Stimulated activated effector memory CD8-positive, alpha-beta T cell treated with anti-CD3 and anti-CD28 coated beads, Interleukin-12 subunit alpha, Interleukin-12 subunit beta, amount 100 ng/mL, for 72 hours (primary cell): ENCODE results near the gene ADAMTS6.

Source experiments
- ATAC-seq: fragments of 150-1000 bp; cut with Tn5 transposase; 2 replicates; pipeline ENCODE4 v1.10.0; 2021
- DNase-seq, 2 donors: peaks; one replicate each; pipeline ENCODE4 v3.0.0; 2021 to 2022; ENCODE audit warnings: low spot score in 2 of 2
- H3K27ac Mint-ChIP-seq: one replicate; pipeline ENCODE4 v1.8.0; 2022; ENCODE audit warnings: mild to moderate bottlenecking, mixed read lengths
- H3K36me3 Mint-ChIP-seq: one replicate; pipeline ENCODE4 v1.8.0; 2022; ENCODE audit warnings: mild to moderate bottlenecking, mixed read lengths
- H3K4me1 Mint-ChIP-seq: one replicate; pipeline ENCODE4 v1.8.0; 2022; ENCODE audit warnings: mixed read lengths
- H3K4me3 Mint-ChIP-seq: one replicate; pipeline ENCODE4 v1.8.0; 2022; ENCODE audit warnings: mild to moderate bottlenecking, mixed read lengths
- H3K9me3 Mint-ChIP-seq: one replicate; pipeline ENCODE4 v1.8.0; 2022; ENCODE audit warnings: mixed read lengths

Gene ADAMTS6

GRCh38 chr5:65246741-65247140 lies 235.0 kb downstream of the ADAMTS6 start:
- DNase-seq (no peak), ATAC-seq (no peak)
- Mint-ChIP-seq H3K36me3 (no peaks in the 10 kb centered on the region), H3K9me3 (no peaks in the 10 kb centered on the region), H3K4me3 (no peak overlapping the region), H3K4me1 (no peaks in the 10 kb centered on the region), H3K27ac (no peak overlapping the region)

DNA sequence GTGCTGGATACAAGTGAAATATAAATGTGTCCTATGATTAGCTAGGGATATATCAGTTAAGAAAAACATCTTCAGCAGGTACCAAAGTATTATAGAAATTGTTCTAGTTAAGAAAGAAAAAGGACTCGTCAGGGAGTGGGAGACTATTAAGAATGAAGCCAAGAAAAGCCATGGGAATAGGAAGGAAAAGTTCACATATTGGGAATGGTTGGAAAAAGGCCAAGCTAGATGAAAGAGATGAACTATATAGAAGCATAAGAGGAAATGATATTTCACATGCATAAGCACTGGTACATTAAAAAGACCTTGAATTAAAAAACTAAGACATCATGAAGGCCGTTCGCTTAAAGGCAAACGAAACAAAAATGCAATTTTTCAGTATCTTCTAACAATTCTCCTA lies 237.7 kb downstream of the ADAMTS6 start:
- Mint-ChIP-seq H3K9me3 (no peaks in the 10 kb centered on the region), H3K4me3 (no peak overlapping the region), H3K36me3 (no peaks in the 10 kb centered on the region), H3K4me1 (no peaks in the 10 kb centered on the region), H3K27ac (no peak overlapping the region)
- ATAC-seq = no peak
- no peak for DNase-seq

GRCh38 chr5:65243161-65243560 lies 238.6 kb downstream of the ADAMTS6 start:
- H3K4me3 Mint-ChIP-seq = no peak overlapping the region
- ATAC-seq (no peak), DNase-seq (no peak)
- no peaks in the 10 kb centered on the region for H3K9me3 Mint-ChIP-seq
- H3K27ac Mint-ChIP-seq = no peak overlapping the region
- no peaks in the 10 kb centered on the region for H3K4me1 Mint-ChIP-seq
- H3K36me3 Mint-ChIP-seq = no peaks in the 10 kb centered on the region

- Mint-ChIP-seq H3K4me3 (no peak overlapping the region), H3K27ac (no peak overlapping the region), H3K4me1 (no peaks in the 10 kb centered on the region), H3K36me3 (no peaks in the 10 kb centered on the region), H3K9me3 (peaks cover 26% of the 10 kb centered on the region)
- DNase-seq = no peak
- no peak for ATAC-seq
Observed at GRCh38 chr5:65229841-65230240, 251.9 kb downstream of the ADAMTS6 start.

DNA sequence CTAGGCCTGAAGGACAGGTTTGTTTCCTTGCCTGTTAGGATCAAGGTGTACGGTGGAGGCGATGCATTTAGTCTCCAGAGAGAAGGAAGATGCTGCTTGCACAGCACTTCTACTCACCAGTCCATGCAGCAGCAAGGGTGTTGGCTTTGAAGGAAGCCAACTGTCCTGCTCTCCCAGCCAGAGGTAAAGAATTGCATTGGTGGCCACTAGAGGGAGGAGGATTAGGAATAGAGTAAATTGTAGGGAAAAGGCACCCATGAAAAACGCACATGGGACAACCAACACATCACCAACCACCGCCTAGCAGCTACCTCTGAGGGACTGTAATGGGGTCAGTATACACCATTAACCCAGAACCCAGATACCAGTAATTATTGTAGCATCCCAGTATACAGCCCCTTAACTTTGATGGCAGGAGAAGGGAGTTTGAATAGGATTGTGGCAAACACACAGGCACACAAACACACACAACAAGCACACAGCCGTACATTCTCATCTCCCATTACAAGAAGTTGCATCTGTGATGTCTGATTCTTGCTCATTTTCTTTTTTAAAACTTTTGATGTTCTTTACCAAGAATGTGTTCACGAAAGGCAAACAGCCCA lies 267.7 kb downstream of the ADAMTS6 start:
- no peaks in the 10 kb centered on the region for H3K36me3 Mint-ChIP-seq
- ATAC-seq (no peak), DNase-seq (no peak)
- H3K4me1 Mint-ChIP-seq = no peaks in the 10 kb centered on the region
- H3K9me3 Mint-ChIP-seq = no peaks in the 10 kb centered on the region
- H3K4me3 Mint-ChIP-seq = no peak overlapping the region
- H3K27ac Mint-ChIP-seq = no peak overlapping the region

GRCh38 chr5:65209341-65209740 lies 272.4 kb downstream of the ADAMTS6 start:
- H3K4me1 Mint-ChIP-seq = no peaks in the 10 kb centered on the region
- H3K27ac Mint-ChIP-seq = no peak overlapping the region
- H3K9me3 Mint-ChIP-seq = no peaks in the 10 kb centered on the region
- ATAC-seq = peak; percentile 82
- DNase-seq = no peak
- H3K36me3 Mint-ChIP-seq = no peaks in the 10 kb centered on the region
- no peak overlapping the region for H3K4me3 Mint-ChIP-seq

- Mint-ChIP-seq H3K4me3 (no peak overlapping the region), H3K36me3 (no peaks in the 10 kb centered on the region), H3K9me3 (no peaks in the 10 kb centered on the region), H3K4me1 (no peaks in the 10 kb centered on the region), H3K27ac (no peak overlapping the region)
- ATAC-seq (no peak), DNase-seq (no peak)
Observed at GRCh38 chr5:65204966-65205365, 276.8 kb downstream of the ADAMTS6 start.

DNA sequence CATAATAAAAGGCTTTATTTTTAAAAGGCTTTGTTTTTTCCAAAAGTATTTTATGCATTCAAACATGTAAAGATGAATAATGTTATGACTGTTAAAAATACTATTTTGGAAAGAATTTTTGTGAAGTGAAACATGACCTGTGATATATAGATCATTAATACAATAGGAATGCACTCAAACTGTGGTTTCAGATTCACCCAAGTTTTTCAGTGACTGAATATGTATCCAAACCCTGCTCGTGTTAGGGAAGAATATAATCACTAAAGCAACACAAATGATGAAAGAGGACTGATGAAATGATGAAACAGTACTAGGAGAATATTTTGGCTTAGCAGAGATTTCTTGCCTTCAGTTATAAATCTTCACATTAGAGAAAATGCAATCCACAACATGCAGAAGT lies 278.0 kb downstream of the ADAMTS6 start:
- Mint-ChIP-seq H3K4me3 (no peak overlapping the region), H3K9me3 (no peaks in the 10 kb centered on the region), H3K27ac (no peak overlapping the region), H3K4me1 (no peaks in the 10 kb centered on the region), H3K36me3 (no peaks in the 10 kb centered on the region)
- no peak for DNase-seq
- no peak for ATAC-seq

GRCh38 chr5:65199993-65200675 lies 281.6 kb downstream of the ADAMTS6 start:
- no peaks in the 10 kb centered on the region for H3K9me3 Mint-ChIP-seq
- H3K4me1 Mint-ChIP-seq = no peaks in the 10 kb centered on the region
- ATAC-seq = no peak
- no peak overlapping the region for H3K4me3 Mint-ChIP-seq
- DNase-seq = no peak
- H3K27ac Mint-ChIP-seq = no peak overlapping the region
- no peaks in the 10 kb centered on the region for H3K36me3 Mint-ChIP-seq

DNA sequence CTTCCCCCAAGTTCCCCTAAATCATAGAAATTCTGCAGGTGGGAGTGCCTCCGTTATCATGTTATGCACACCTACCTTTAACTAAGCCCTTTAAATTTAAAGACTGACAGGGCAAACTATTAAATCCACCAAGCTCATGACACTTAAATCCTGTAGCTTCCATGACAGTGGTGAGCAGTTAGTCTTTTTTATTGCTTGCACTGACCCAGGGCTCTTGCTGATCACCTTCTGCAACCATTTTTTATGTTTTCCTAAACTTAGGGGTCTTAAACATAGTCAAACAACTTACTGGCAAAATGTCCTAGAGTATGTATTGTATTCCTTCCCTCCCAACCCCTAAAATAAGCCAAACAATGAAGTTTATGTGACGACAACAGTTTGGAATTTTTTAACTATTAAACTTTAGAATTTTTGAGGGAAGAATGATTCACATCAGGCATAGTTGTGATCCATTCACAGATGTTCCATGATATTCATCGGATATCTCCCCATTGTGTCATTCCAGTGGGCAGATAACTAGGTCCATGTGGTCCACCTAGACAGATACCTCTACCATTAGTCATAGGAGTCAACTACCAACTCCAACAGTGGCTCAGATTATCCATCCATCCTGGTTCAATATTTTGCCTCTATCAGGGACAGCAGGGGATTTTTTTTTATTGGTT lies 283.1 kb downstream of the ADAMTS6 start:
- H3K36me3 Mint-ChIP-seq = no peaks in the 10 kb centered on the region
- no peak overlapping the region for H3K4me3 Mint-ChIP-seq
- no peak for DNase-seq
- H3K4me1 Mint-ChIP-seq = no peaks in the 10 kb centered on the region
- no peaks in the 10 kb centered on the region for H3K9me3 Mint-ChIP-seq
- ATAC-seq = no peak
- H3K27ac Mint-ChIP-seq = no peak overlapping the region

GRCh38 chr5:65197531-65198455 lies 283.9 kb downstream of the ADAMTS6 start:
- no peaks in the 10 kb centered on the region for H3K9me3 Mint-ChIP-seq
- no peak overlapping the region for H3K4me3 Mint-ChIP-seq
- DNase-seq (no peak), ATAC-seq (no peak)
- H3K27ac Mint-ChIP-seq = no peak overlapping the region
- H3K36me3 Mint-ChIP-seq = no peaks in the 10 kb centered on the region
- no peaks in the 10 kb centered on the region for H3K4me1 Mint-ChIP-seq

DNA sequence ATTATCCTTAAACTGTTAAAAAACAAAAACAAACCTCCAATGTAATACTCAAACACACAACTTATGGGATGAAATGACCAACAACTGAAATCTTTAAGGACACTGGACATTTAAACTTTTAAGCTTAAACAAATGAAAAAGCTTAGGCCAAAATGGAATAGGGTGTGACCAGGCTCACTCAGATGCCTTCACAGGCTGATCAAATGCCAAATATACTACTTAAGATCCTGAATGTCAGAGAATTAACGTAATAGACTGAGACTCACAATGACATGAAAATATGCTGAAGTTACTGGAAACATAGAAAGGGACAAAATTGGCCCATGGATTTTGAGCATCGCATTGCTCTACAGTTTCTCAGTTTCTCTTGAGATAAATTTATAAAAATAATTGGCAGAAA lies 286.8 kb downstream of the ADAMTS6 start:
- no peaks in the 10 kb centered on the region for H3K9me3 Mint-ChIP-seq
- H3K4me3 Mint-ChIP-seq = no peak overlapping the region
- H3K27ac Mint-ChIP-seq = no peak overlapping the region
- no peaks in the 10 kb centered on the region for H3K36me3 Mint-ChIP-seq
- peaks cover 8% of the 10 kb centered on the region for H3K4me1 Mint-ChIP-seq
- DNase-seq (no peak), ATAC-seq (no peak)

DNA sequence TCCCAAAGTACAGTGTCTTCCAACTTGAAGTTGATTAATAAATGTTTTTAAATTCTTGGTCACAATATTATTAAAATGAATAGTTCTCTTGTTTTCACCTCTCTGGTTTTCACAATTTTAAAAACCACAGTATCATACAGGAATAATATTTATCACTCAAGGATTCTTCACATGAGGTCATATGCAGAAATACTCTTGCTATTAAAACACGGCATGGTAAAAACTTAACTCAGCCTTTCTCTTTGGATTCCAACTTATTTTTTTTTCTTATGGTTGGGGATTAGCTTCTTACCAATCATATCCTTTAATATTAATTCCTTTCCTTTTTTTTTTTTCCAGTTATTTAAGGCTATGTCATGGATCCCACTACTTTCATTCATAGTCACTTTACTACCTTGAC lies 289.4 kb downstream of the ADAMTS6 start:
- DNase-seq (no peak), ATAC-seq (no peak)
- no peak overlapping the region for H3K27ac Mint-ChIP-seq
- H3K4me3 Mint-ChIP-seq = no peak overlapping the region
- H3K4me1 Mint-ChIP-seq = peaks cover 8% of the 10 kb centered on the region
- no peaks in the 10 kb centered on the region for H3K36me3 Mint-ChIP-seq
- no peaks in the 10 kb centered on the region for H3K9me3 Mint-ChIP-seq

GRCh38 chr5:65191554-65192135 lies 290.1 kb downstream of the ADAMTS6 start:
- no peak for ATAC-seq
- H3K4me1 Mint-ChIP-seq = peaks cover 8% of the 10 kb centered on the region
- H3K4me3 Mint-ChIP-seq = no peak overlapping the region
- H3K9me3 Mint-ChIP-seq = no peaks in the 10 kb centered on the region
- H3K27ac Mint-ChIP-seq = no peak overlapping the region
- DNase-seq = no peak
- H3K36me3 Mint-ChIP-seq = no peaks in the 10 kb centered on the region
